DMS114 treated with DMSO at 0.1 percent for 48 hours (cell line): ENCODE data around the gene MAPK1.
"Not testable (repeated sequence)": the region's sequence is repeated elsewhere in the genome, so short reads cannot be mapped to it uniquely, and the experiment has no call there.

Source experiments
- DNase-seq: peaks from one replicate; lab custom pipeline; 2025; ENCODE audit not compliant: unreplicated experiment; lab: John Stamatoyannopoulos, UW

MAPK1 gene

GRCh38 chr22:21823740-21824444, 43.6 kb downstream of the MAPK1 start:
- no peak for DNase-seq

- no peak for DNase-seq
Measured at GRCh38 chr22:21819183-21819770, 48.2 kb downstream of the MAPK1 start.

GRCh38 chr22:21818487-21819182, 48.8 kb downstream of the MAPK1 start:
- DNase-seq, result no peak

- not testable (repeated sequence) for DNase-seq
Measured at GRCh38 chr22:21817497-21817853, 50.0 kb downstream of the MAPK1 start.

GRCh38 chr22:21816787-21817496, 50.5 kb downstream of the MAPK1 start:
- no peak for DNase-seq

- DNase-seq, result no peak
Measured at GRCh38 chr22:21816472-21816786, 51.0 kb downstream of the MAPK1 start.

- DNase-seq, result no peak
Measured at GRCh38 chr22:21815958-21816357, 51.5 kb downstream of the MAPK1 start.

GRCh38 chr22:21815357-21815756, 52.1 kb downstream of the MAPK1 start:
- DNase-seq, result no peak

- DNase-seq, result no peak
Measured at GRCh38 chr22:21811982-21812381, 55.5 kb downstream of the MAPK1 start.

GRCh38 chr22:21807544-21808529, 59.6 kb downstream of the MAPK1 start:
- DNase-seq, result no peak

- not testable (repeated sequence) for DNase-seq
Measured at GRCh38 chr22:21805325-21805724, 62.1 kb downstream of the MAPK1 start.

GRCh38 chr22:21803811-21804249, 63.6 kb downstream of the MAPK1 start:
- no peak for DNase-seq

GRCh38 chr22:21802673-21803072, 64.8 kb downstream of the MAPK1 start:
- DNase-seq, result no peak

- no peak for DNase-seq
Measured at GRCh38 chr22:21802056-21802455, 65.4 kb downstream of the MAPK1 start.

GRCh38 chr22:21801304-21801644, 66.2 kb downstream of the MAPK1 start:
- not testable (repeated sequence) for DNase-seq

- DNase-seq, result no peak
Measured at GRCh38 chr22:21800552-21801303, 66.7 kb downstream of the MAPK1 start.

GRCh38 chr22:21797444-21798221, 69.8 kb downstream of the MAPK1 start:
- DNase-seq, result no peak

- DNase-seq, result no peak
Measured at GRCh38 chr22:21796863-21797262, 70.6 kb downstream of the MAPK1 start.

- DNase-seq, result no peak
Measured at GRCh38 chr22:21796231-21796630, 71.2 kb downstream of the MAPK1 start.
